Choroid plexus epithelial cell (primary cell): ENCODE data around the gene ZNF711.
A peak's percentile ranks its signal among the peaks of the same experiment; 100 is the strongest.

Source experiments
- DNase-seq: peaks from one replicate; pipeline ENCODE4 v3.0.0-alpha.2; 2010; ENCODE audit warnings: low read depth
- H3K4me3 ChIP-seq: 2 replicates; pipeline ENCODE4 v1.5.1; 2011; ENCODE audit warnings: low read depth, mild to moderate bottlenecking, control low read depth, low read length, moderate library complexity
- CTCF ChIP-seq: conservative IDR thresholded peaks from 2 replicates; pipeline ENCODE4 v1.5.1; 2011; ENCODE audit warnings: low read depth, mild to moderate bottlenecking, control low read depth, inconsistent platforms, low read length, moderate library complexity

ZNF711 gene

GRCh38 chrX:85243761-85244449 is at the start of gene ZNF711, which contains the start of gene SATL1:
Gene ZNF711 (plus strand): TSS chrX:85243991. CDS start chrX:85247573, 3,582 bp downstream.
Gene SATL1 (minus strand): TSS chrX:85243779. CDS start chrX:85108968, 134,811 bp downstream.
- peak within 1 kb of the TSS; percentile 70 for H3K4me3 ChIP-seq
- peak; percentile 53 for DNase-seq
- TF ChIP-seq CTCF, result no peak

GRCh38 chrX:85196319-85196718 is 47.5 kb upstream of the ZNF711 start:
- no peak for DNase-seq
- H3K4me3 ChIP-seq, result no peak overlapping the region
- TF ChIP-seq CTCF, result no peak

GRCh38 chrX:85203461-85203970 is 40.3 kb upstream of the ZNF711 start:
- H3K4me3 ChIP-seq, result no peak overlapping the region
- DNase-seq, result no peak
- TF ChIP-seq CTCF, result no peak

- no peak overlapping the region for H3K4me3 ChIP-seq
- TF ChIP-seq CTCF, result no peak
- DNase-seq, result no peak
These were observed 29.8 kb upstream of the ZNF711 start for GRCh38 chrX:85213792-85214530.

- no peak for TF ChIP-seq CTCF
- DNase-seq, result no peak
These were observed 27.8 kb upstream of the ZNF711 start for GRCh38 chrX:85215946-85216345.

GRCh38 chrX:85221361-85221760 is 22.4 kb upstream of the ZNF711 start:
- H3K4me3 ChIP-seq, result no peak overlapping the region
- TF ChIP-seq CTCF, result no peak
- DNase-seq, result no peak

More at GRCh38 chrX:85215946-85216345, 27.8 kb upstream of the ZNF711 start:
- no peak overlapping the region for H3K4me3 ChIP-seq
